Upper lobe of left lung (tissue), 4 donors: ENCODE measurements around the gene NPHP4.

Experiments used
- CTCF ChIP-seq, 6 experiments: fragments of 450-650 bp in 4 of 6; fragments of 200-600 bp in 2 of 6; sonication (generic) in 2 of 6; IDR thresholded peaks; one replicate each; pipeline ENCODE4 v1.5.1; 2016 to 2019; ENCODE audit warnings: antibody characterized with exemption in 6 of 6
- POLR2A ChIP-seq, 4 donors: fragments of 450-650 bp; IDR thresholded peaks; one replicate each; pipeline ENCODE4 v1.5.1; 2016 to 2017; ENCODE audit warnings: antibody characterized with exemption in 4 of 4, mild to moderate bottlenecking in 2 of 4

GRCh38 chr1:6033124-6033523, 40.9 kb upstream of the NPHP4 start:
- no peak for TF ChIP-seq POLR2A (IDR thresholded peaks at IDR 0.05)
- no peak for TF ChIP-seq CTCF (IDR thresholded peaks at IDR 0.05)
